HepG2 (cell line): Measurements from ENCODE around the gene RNF208. TPM values are rescaled to one million over a fixed set of nuclear protein-coding genes. Genes with fewer than 3 reads are reported as not detected.

Experiments used
- CBFB ChIP-seq: sonication (generic); formaldehyde crosslinking; IDR thresholded peaks from 2 replicates; pipeline ENCODE4 v1.4.0; 2020; ENCODE audit warnings: missing genetic modification reagents
- ETV6 ChIP-seq: sonication (generic); formaldehyde crosslinking; conservative IDR thresholded peaks from 2 replicates; pipeline ENCODE4 v1.4.0; 2020; ENCODE audit warnings: missing genetic modification reagents
- FOXK1 ChIP-seq: sonication (generic); formaldehyde crosslinking; IDR thresholded peaks from 2 replicates; pipeline ENCODE4 v1.4.0; 2020; ENCODE audit warnings: low read depth, missing genetic modification reagents, borderline replicate concordance
- JUNB ChIP-seq: sonication (generic); formaldehyde crosslinking; IDR thresholded peaks from 2 replicates; pipeline ENCODE4 v1.8.0; 2022; ENCODE audit warnings: missing genetic modification reagents, mild to moderate bottlenecking, borderline replicate concordance
- JUND ChIP-seq: sonication (generic); formaldehyde crosslinking; IDR thresholded peaks from 2 replicates; pipeline ENCODE4 v1.8.0; 2022; ENCODE audit warnings: mild to moderate bottlenecking, missing genetic modification reagents
- KDM3A ChIP-seq: IDR thresholded peaks from 2 replicates; pipeline ENCODE4 v1.6.1; 2018; ENCODE audit warnings: low read depth, missing compliant biosample characterization
- MXI1 ChIP-seq: IDR thresholded peaks from 3 replicates; pipeline ENCODE4 v1.6.1; 2012; ENCODE audit warnings: low read depth, low read length, inconsistent platforms, borderline replicate concordance
- NONO ChIP-seq, 2 experiments: fragments of 450-650 bp in 1 of 2; sonication (generic) in 1 of 2; formaldehyde crosslinking in 1 of 2; IDR thresholded peaks in 1 of 2; conservative IDR thresholded peaks in 1 of 2; 2 replicates each; pipeline versions ENCODE4 v1.6.1 to v1.8.0; 2017 to 2022; ENCODE audit warnings: mild to moderate bottlenecking in 1 of 2, missing genetic modification reagents in 1 of 2, moderate library complexity in 1 of 2
- TBX2 ChIP-seq: sonication (generic); formaldehyde crosslinking; IDR thresholded peaks from 2 replicates; pipeline ENCODE4 v1.5.0; 2020; ENCODE audit warnings: missing genetic modification reagents, mild to moderate bottlenecking, borderline replicate concordance
- ZFX ChIP-seq: sonication (generic); formaldehyde crosslinking; IDR thresholded peaks from 2 replicates; pipeline ENCODE4 v1.4.0; 2020; ENCODE audit warnings: mild to moderate bottlenecking, low read depth, missing genetic modification reagents, moderate library complexity
- ZNF224 ChIP-seq: sonication (generic); formaldehyde crosslinking; IDR thresholded peaks from 2 replicates; pipeline ENCODE4 v1.5.0; 2020; ENCODE audit warnings: mild to moderate bottlenecking, missing genetic modification reagents
- ZNF335 ChIP-seq: sonication (generic); formaldehyde crosslinking; IDR thresholded peaks from 2 replicates; pipeline ENCODE4 v1.4.0; 2020; ENCODE audit warnings: missing genetic modification reagents
- ZNF724P ChIP-seq: sonication (generic); formaldehyde crosslinking; IDR thresholded peaks from 2 replicates; pipeline ENCODE4 v1.8.0; 2022; ENCODE audit warnings: missing genetic modification reagents, borderline replicate concordance
- ZNF788 ChIP-seq: sonication (generic); formaldehyde crosslinking; IDR thresholded peaks from 2 replicates; pipeline ENCODE4 v1.5.0; 2020; ENCODE audit warnings: mild to moderate bottlenecking, missing genetic modification reagents, borderline replicate concordance
- ZSCAN21 ChIP-seq: sonication (generic); formaldehyde crosslinking; IDR thresholded peaks from 2 replicates; pipeline ENCODE4 v1.8.0; 2022; ENCODE audit warnings: mild to moderate bottlenecking, missing genetic modification reagents, moderate library complexity, borderline replicate concordance
- polyA plus RNA-seq, 8 experiments: library from polyadenylated mRNA; depleted of rRNA in 3 of 8; stranded (reverse) in 7 of 8; unstranded in 1 of 8; fragments of >200 nt; fragmentation: Illumina TruSeq in 4 of 8; extraction: Trizol in 4 of 8; gene quantifications; 2 replicates each; pipeline versions ENCODE4 v1.2.1 to v1.2.3, GENCODE V29; 2011 to 2016; ENCODE audit warnings: low read depth in 4 of 8, missing spikeins in 1 of 8, mixed read lengths in 1 of 8; ENCODE audit not compliant: insufficient read depth in 1 of 8
- total RNA-seq, 5 experiments: library from RNA; depleted of rRNA; stranded (reverse); fragments of >200 nt; fragmentation: Illumina TruSeq; extraction: Trizol; gene quantifications; 2 replicates each; pipeline ENCODE4 v1.2.3, GENCODE V29; 2016; ENCODE audit warnings: low read depth in 1 of 5
- TF ChIP-seq, protein P1 (sequence below): sonication (generic); formaldehyde crosslinking; IDR thresholded peaks from 2 replicates; pipeline ENCODE4 v1.4.0; 2020; ENCODE audit warnings: missing genetic modification reagents, borderline replicate concordance
- TF ChIP-seq, protein P2 (sequence below): sonication (generic); formaldehyde crosslinking; IDR thresholded peaks from 2 replicates; pipeline ENCODE4 v1.8.0; 2022; ENCODE audit warnings: mild to moderate bottlenecking, missing genetic modification reagents, moderate library complexity
- TF ChIP-seq, protein P3 (sequence below): sonication (generic); formaldehyde crosslinking; IDR thresholded peaks from 2 replicates; pipeline ENCODE4 v1.8.0; 2022; ENCODE audit warnings: missing genetic modification reagents, mild to moderate bottlenecking, moderate library complexity, borderline replicate concordance
- TF ChIP-seq, protein P4 (sequence below): sonication (generic); formaldehyde crosslinking; IDR thresholded peaks from 2 replicates; pipeline ENCODE4 v1.8.0; 2022; ENCODE audit warnings: low read depth, missing genetic modification reagents

RNF208 gene
- total and polyA plus RNA-seq, 2 of the 13 experiments (the other 11 are each of a cell fraction or from before 2014, with no cell fraction given), result 1.6 to 2.1 TPM

DNA sequence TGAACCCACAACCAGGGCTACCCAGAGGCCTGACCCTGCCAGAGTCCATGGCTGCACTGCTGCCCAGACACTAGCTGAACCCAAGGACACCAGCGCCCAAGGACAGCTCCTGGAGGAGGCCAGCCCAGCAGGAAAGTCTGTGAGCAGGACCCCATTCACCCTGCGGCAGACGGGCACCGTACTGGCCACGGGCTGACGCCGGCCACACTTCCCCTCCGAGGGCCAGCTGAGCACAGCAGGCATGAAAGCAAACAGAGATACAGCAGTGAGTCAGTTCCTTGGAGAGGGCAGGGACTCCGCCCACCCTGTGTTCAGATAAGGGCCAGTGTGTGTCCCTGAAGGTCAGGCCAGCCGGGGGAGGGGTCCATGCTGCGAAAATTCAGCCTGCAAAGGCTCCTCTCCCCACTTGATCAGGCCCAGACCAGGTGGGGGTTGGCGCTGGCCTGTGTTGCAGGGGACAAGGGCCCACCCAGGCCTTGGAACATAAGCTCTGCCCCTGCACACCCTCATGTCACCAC is 3.2 kb downstream of the RNF208 start (continued):
- TF ChIP-seq ZSCAN21 (CRISPR knock-in tag) (peak; percentile 79; the same call in 1 of the 2 replicates), MXI1 (peak; percentile 42; the same call in 1 of the 3 replicates), KDM3A (CRISPR knock-in tag) (peak; percentile 15; the same call in 1 of the 2 replicates), ZNF224 (CRISPR knock-in tag) (peak; percentile 64; the same call in 1 of the 2 replicates), ZNF724P (CRISPR knock-in tag) (0 out of 2 replicates have a peak, but pooled peaks have one; percentile 27), CBFB (no peak; the same call in 1 of the 2 replicates), ZFX (CRISPR knock-in tag) (peak; percentile 61), JUNB (CRISPR knock-in tag) (peak; percentile 86), ETV6 (CRISPR knock-in tag) (no peak), JUND (CRISPR knock-in tag) (peak; percentile 65; the same call in 1 of the 2 replicates), ZNF788 (CRISPR knock-in tag) (0 out of 2 replicates have a peak, but pooled peaks have one; percentile 9), NONO (IDR thresholded peaks at IDR 0.05) (no peak), NONO (CRISPR knock-in tag; conservative IDR thresholded peaks at IDR 0.05) (peak; percentile 62; the same call in 1 of the 2 replicates), TBX2 (CRISPR knock-in tag) (peak; percentile 52; the same call in 1 of the 2 replicates), ZNF335 (CRISPR knock-in tag) (0 out of 2 replicates have a peak, but pooled peaks have one; percentile 60), FOXK1 (CRISPR knock-in tag) (0 out of 2 replicates have a peak, but pooled peaks have one; percentile 35)
- TF ChIP-seq, protein P1, sequence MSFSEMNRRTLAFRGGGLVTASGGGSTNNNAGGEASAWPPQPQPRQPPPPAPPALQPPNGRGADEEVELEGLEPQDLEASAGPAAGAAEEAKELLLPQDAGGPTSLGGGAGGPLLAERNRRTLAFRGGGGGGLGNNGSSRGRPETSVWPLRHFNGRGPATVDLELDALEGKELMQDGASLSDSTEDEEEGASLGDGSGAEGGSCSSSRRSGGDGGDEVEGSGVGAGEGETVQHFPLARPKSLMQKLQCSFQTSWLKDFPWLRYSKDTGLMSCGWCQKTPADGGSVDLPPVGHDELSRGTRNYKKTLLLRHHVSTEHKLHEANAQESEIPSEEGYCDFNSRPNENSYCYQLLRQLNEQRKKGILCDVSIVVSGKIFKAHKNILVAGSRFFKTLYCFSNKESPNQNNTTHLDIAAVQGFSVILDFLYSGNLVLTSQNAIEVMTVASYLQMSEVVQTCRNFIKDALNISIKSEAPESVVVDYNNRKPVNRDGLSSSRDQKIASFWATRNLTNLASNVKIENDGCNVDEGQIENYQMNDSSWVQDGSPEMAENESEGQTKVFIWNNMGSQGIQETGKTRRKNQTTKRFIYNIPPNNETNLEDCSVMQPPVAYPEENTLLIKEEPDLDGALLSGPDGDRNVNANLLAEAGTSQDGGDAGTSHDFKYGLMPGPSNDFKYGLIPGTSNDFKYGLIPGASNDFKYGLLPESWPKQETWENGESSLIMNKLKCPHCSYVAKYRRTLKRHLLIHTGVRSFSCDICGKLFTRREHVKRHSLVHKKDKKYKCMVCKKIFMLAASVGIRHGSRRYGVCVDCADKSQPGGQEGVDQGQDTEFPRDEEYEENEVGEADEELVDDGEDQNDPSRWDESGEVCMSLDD, result peak; percentile 56; the same call in 1 of the 2 replicates
- TF ChIP-seq, protein P2, sequence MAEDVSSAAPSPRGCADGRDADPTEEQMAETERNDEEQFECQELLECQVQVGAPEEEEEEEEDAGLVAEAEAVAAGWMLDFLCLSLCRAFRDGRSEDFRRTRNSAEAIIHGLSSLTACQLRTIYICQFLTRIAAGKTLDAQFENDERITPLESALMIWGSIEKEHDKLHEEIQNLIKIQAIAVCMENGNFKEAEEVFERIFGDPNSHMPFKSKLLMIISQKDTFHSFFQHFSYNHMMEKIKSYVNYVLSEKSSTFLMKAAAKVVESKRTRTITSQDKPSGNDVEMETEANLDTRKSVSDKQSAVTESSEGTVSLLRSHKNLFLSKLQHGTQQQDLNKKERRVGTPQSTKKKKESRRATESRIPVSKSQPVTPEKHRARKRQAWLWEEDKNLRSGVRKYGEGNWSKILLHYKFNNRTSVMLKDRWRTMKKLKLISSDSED (CRISPR knock-in tag), result 0 out of 2 replicates have a peak, but pooled peaks have one; percentile 23
- TF ChIP-seq, protein P3, sequence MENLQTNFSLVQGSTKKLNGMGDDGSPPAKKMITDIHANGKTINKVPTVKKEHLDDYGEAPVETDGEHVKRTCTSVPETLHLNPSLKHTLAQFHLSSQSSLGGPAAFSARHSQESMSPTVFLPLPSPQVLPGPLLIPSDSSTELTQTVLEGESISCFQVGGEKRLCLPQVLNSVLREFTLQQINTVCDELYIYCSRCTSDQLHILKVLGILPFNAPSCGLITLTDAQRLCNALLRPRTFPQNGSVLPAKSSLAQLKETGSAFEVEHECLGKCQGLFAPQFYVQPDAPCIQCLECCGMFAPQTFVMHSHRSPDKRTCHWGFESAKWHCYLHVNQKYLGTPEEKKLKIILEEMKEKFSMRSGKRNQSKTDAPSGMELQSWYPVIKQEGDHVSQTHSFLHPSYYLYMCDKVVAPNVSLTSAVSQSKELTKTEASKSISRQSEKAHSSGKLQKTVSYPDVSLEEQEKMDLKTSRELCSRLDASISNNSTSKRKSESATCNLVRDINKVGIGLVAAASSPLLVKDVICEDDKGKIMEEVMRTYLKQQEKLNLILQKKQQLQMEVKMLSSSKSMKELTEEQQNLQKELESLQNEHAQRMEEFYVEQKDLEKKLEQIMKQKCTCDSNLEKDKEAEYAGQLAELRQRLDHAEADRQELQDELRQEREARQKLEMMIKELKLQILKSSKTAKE (CRISPR knock-in tag), result peak; percentile 88
- TF ChIP-seq, protein P4, sequence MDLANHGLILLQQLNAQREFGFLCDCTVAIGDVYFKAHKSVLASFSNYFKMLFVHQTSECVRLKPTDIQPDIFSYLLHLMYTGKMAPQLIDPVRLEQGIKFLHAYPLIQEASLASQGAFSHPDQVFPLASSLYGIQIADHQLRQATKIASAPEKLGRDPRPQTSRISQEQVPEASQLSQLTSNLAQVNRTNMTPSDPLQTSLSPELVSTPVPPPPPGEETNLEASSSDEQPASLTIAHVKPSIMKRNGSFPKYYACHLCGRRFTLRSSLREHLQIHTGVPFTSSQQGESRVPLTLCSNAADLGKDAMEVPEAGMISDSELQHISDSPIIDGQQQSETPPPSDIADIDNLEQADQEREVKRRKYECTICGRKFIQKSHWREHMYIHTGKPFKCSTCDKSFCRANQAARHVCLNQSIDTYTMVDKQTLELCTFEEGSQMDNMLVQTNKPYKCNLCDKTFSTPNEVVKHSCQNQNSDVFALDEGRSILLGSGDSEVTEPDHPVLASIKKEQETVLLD (CRISPR knock-in tag), result peak; percentile 59; the same call in 1 of the 2 replicates
